K562 (cell line): ENCODE data around the gene SPEM2. TPM values are rescaled to one million over a fixed set of nuclear protein-coding genes. Genes with fewer than 3 reads are reported as not detected.

ENCODE experiments used
- ATAC-seq: fragments of 200-7000 bp; cut with Tn5 transposase; 3 replicates; pipeline ENCODE4 v1.9.1; 2020; ENCODE audit warnings: moderate library complexity
- BruUV-seq: library from RNA; stranded (reverse); fragments of 400-500 nt; replicated peaks from 2 replicates; lab custom pipeline; 2021; lab: Mats Ljungman, UMichigan
- CTCF ChIA-PET: fragments of 300-600 bp; formaldehyde crosslinking; extraction: SDS; loops from one replicate; lab custom pipeline; 2021; ENCODE audit warnings: low intra/inter-chr PET ratio; lab: Yijun Ruan, JAX
- POLR2A ChIA-PET: fragments of 300-600, 350-650 bp; sonication (Branson Sonifier 250); formaldehyde crosslinking; extraction: SDS; loops from one replicate; lab custom pipeline; 2021; ENCODE audit warnings: antibody characterized with exemption, inconsistent platforms; lab: Yijun Ruan, JAX
- DNase-seq, 4 experiments: peaks; one replicate each; pipeline versions ENCODE4 v3.0.0 to v3.0.0-alpha.2; 2011 to 2018; ENCODE audit warnings: low spot score in 3 of 4, mixed read lengths in 3 of 4; ENCODE audit errors: extremely low read depth in 1 of 4
- FAIRE-seq: peaks from 2 replicates; lab custom pipeline; 2011; peaks lifted over from hg19 to GRCh38; lab: Jason Lieb, UNC
- H2AFZ ChIP-seq: 2 replicates; pipeline ENCODE4 v1.6.0; 2011; ENCODE audit warnings: low read depth, low read length, control low read depth, inconsistent platforms
- H3K27ac ChIP-seq: fragments of 200-600 bp; 3 replicates; pipeline ENCODE4 v1.8.0; 2011; ENCODE audit warnings: low read depth, mild to moderate bottlenecking, control low read depth, inconsistent platforms, low read length, moderate library complexity, mixed read lengths; ENCODE audit errors: extremely low read depth
- H3K27me3 ChIP-seq, 2 experiments: fragments of 300-600 bp in 1 of 2; 2 replicates in 1 of 2; 3 replicates in 1 of 2; pipeline versions ENCODE4 v1.6.0 to v1.8.0; 2011; ENCODE audit warnings: inconsistent platforms in 2 of 2, low read length in 2 of 2, mild to moderate bottlenecking in 1 of 2, mixed read lengths in 1 of 2, moderate library complexity in 1 of 2; ENCODE audit not compliant: control insufficient read depth in 2 of 2, insufficient read depth in 2 of 2
- H3K36me3 ChIP-seq: fragments of 300-600 bp; 3 replicates; pipeline ENCODE4 v1.8.0; 2011; ENCODE audit warnings: mild to moderate bottlenecking, low read length, inconsistent platforms; ENCODE audit not compliant: control insufficient read depth, insufficient read depth
- H3K4me1 ChIP-seq, 2 experiments: fragments of 200-600 bp in 1 of 2; replicated peaks in 1 of 2; 2 replicates in 1 of 2; 3 replicates in 1 of 2; pipeline versions ENCODE4 v1.5.1 to v1.8.0; 2011; ENCODE audit warnings: inconsistent platforms in 2 of 2, low read length in 2 of 2, mild to moderate bottlenecking in 1 of 2, mixed read lengths in 1 of 2, moderate library complexity in 1 of 2; ENCODE audit not compliant: control insufficient read depth in 2 of 2, insufficient read depth in 2 of 2
- H3K4me2 ChIP-seq: 2 replicates; pipeline ENCODE4 v1.6.1; 2011; ENCODE audit warnings: low read length, control low read depth, inconsistent platforms, mixed read lengths; ENCODE audit not compliant: insufficient read depth
- H3K4me3 ChIP-seq: fragments of 200-600 bp; sonication (generic), shearing (Covaris generic); 2 replicates; pipeline ENCODE4 v1.5.1; 2016; ENCODE audit warnings: control low read depth, inconsistent platforms
- H3K79me2 ChIP-seq: fragments of 200-600 bp; 3 replicates; pipeline ENCODE4 v1.8.0; 2011; ENCODE audit warnings: low read length, inconsistent platforms; ENCODE audit not compliant: control insufficient read depth, insufficient read depth
- H3K9ac ChIP-seq, 2 experiments: 2 replicates each; pipeline versions ENCODE4 v1.6.0 to v1.6.1; 2011; ENCODE audit warnings: low read depth in 2 of 2, low read length in 2 of 2, control low read depth in 1 of 2, inconsistent platforms in 1 of 2, mild to moderate bottlenecking in 1 of 2, mixed read lengths in 1 of 2; ENCODE audit not compliant: insufficient read depth in 1 of 2
- H3K9me1 ChIP-seq: one replicate; pipeline ENCODE4 v1.6.0; 2011; ENCODE audit warnings: inconsistent platforms, mild to moderate bottlenecking, low read length, moderate library complexity; ENCODE audit not compliant: control insufficient read depth, insufficient read depth
- H3K9me3 ChIP-seq: replicated peaks from 2 replicates; pipeline ENCODE4 v1.5.1; 2011; ENCODE audit warnings: low read depth, low read length, inconsistent platforms; ENCODE audit not compliant: control insufficient read depth, insufficient read depth
- H4K20me1 ChIP-seq: replicated peaks from 2 replicates; pipeline ENCODE4 v1.6.1; 2011; ENCODE audit warnings: low read length, inconsistent platforms, mixed read lengths; ENCODE audit not compliant: control insufficient read depth, insufficient read depth
- CCNT2 ChIP-seq: IDR thresholded peaks from 2 replicates; pipeline ENCODE4 v1.6.1; 2011; ENCODE audit warnings: borderline replicate concordance, low read depth, mild to moderate bottlenecking, moderate library complexity, mixed read lengths, low read length; ENCODE audit not compliant: insufficient read length; ENCODE audit errors: extremely low read depth
- FOXO4 ChIP-seq: fragments of 450-650 bp; formaldehyde crosslinking; IDR thresholded peaks from 2 replicates; pipeline ENCODE4 v1.4.0; 2020; ENCODE audit warnings: mild to moderate bottlenecking, moderate library complexity
- NFXL1 ChIP-seq: fragments of 450-650 bp; formaldehyde crosslinking; IDR thresholded peaks from 2 replicates; pipeline ENCODE4 v1.4.0; 2021; ENCODE audit warnings: mild to moderate bottlenecking
- NRF1 ChIP-seq, 2 experiments: fragments of 450-650 bp; IDR thresholded peaks in 1 of 2; conservative IDR thresholded peaks in 1 of 2; 2 replicates each; pipeline ENCODE4 v1.6.1; 2014; ENCODE audit warnings: mild to moderate bottlenecking in 2 of 2
- PCBP1 ChIP-seq: fragments of 200-400 bp; formaldehyde crosslinking; IDR thresholded peaks from 2 replicates; pipeline ENCODE4 v1.6.1; 2018; ENCODE audit warnings: mild to moderate bottlenecking, low read depth, low read length; ENCODE audit not compliant: poor library complexity, severe bottlenecking
- POLR2G ChIP-seq: fragments of 200-400 bp; formaldehyde crosslinking; IDR thresholded peaks from 2 replicates; pipeline ENCODE4 v1.6.1; 2017; ENCODE audit warnings: low read depth, mild to moderate bottlenecking, antibody characterized with exemption, low read length, moderate library complexity
- PRDM10 ChIP-seq: fragments of 450-650 bp; IDR thresholded peaks from 2 replicates; pipeline ENCODE4 v1.6.1; 2018; ENCODE audit not compliant: partially characterized antibody
- PTTG1 ChIP-seq: fragments of 450-650 bp; IDR thresholded peaks from 2 replicates; pipeline ENCODE4 v1.6.1; 2016; ENCODE audit warnings: low read depth, mild to moderate bottlenecking, missing genetic modification characterization, missing compliant biosample characterization
- RB1 ChIP-seq: fragments of 450-650 bp; IDR thresholded peaks from 2 replicates; pipeline ENCODE4 v1.6.1; 2017; ENCODE audit warnings: low read depth, mild to moderate bottlenecking
- VEZF1 ChIP-seq: fragments of 200-800 bp; sonication (Bioruptor generic); IDR thresholded peaks from 2 replicates; pipeline ENCODE4 v1.6.1; 2017; ENCODE audit warnings: missing genetic modification characterization, missing compliant biosample characterization
- ZFX ChIP-seq: sonication (generic); formaldehyde crosslinking; IDR thresholded peaks from 2 replicates; pipeline ENCODE4 v1.8.0; 2022; ENCODE audit warnings: mild to moderate bottlenecking, missing genetic modification reagents, moderate library complexity
- WGBS: fragments of 100-300 bp; shearing (Covaris generic); methylation state at CpG from one replicate; pipeline ENCODE4 v1.1.6; 2016; ENCODE audit warnings: low coverage, mixed read lengths; ENCODE audit not compliant: insufficient coverage; ENCODE audit errors: missing lambda C conversion rate; 5-methylcytosine and 5-hydroxymethylcytosine counted together
- in situ Hi-C: fragments of 300-500 bp; cut with MboI; formaldehyde crosslinking; loops from 4 replicates; pipeline ENCODE4 v1.15.0; 2018; ENCODE audit warnings: inconsistent platforms, mixed read lengths
- intact Hi-C: fragments of 100-400 bp; cut with micrococcal nuclease; formaldehyde crosslinking; loops from 2 replicates; pipeline ENCODE4 v1.14.2; 2022
- polyA plus RNA-seq, 8 experiments: library from polyadenylated mRNA; depleted of rRNA in 4 of 8; stranded (reverse) in 5 of 8; unstranded in 3 of 8; fragments of >200 nt; fragmentation: Nextera tagmentation in 2 of 8; fragmentation: Illumina TruSeq in 1 of 8; extraction: Ambion mirVana in 2 of 8; extraction: Trizol in 1 of 8; gene quantifications; 2 replicates each; pipeline versions ENCODE4 v1.2.1 to v1.2.3, GENCODE V29; 2011 to 2014; ENCODE audit warnings: inconsistent platforms in 1 of 8, missing spikeins in 1 of 8
- total RNA-seq, 7 experiments: library from RNA; depleted of rRNA in 6 of 7; stranded (reverse); fragments of >200 nt in 6 of 7; fragmentation: Illumina TruSeq in 2 of 7; extraction: Trizol in 2 of 7; gene quantifications; 2 replicates each; pipeline versions ENCODE4 v1.2.1 to v1.2.3, GENCODE V29; 2011 to 2021; ENCODE audit warnings: low replicate concordance in 1 of 7
- TF ChIP-seq, protein P1 (sequence below), 2 experiments: fragments of 450-650 bp; IDR thresholded peaks; 2 replicates each; pipeline ENCODE4 v1.6.1; 2016

Gene SPEM2
- total and polyA plus RNA-seq, 9 of the 15 experiments (the other 6 are each of a cell fraction or from before 2014, with no cell fraction given) = not detected

- Histone ChIP-seq H3K4me1 (peaks cover 11 to 25% of the 10 kb centered on the region in 2 experiments; a peak in 3 of 5 replicates), H3K79me2 (peaks cover 8% of the 10 kb centered on the region; the same call in 2 of the 3 replicates), H3K36me3 (peaks cover 6% of the 10 kb centered on the region; the same call in 1 of the 3 replicates), H3K9me1 (no peaks in the 10 kb centered on the region), H3K4me3 (peak overlapping the region; percentile 68), H3K27ac (peak overlapping the region; percentile 78), H3K4me2 (peak overlapping the region; percentile 78), H3K27me3 (no peaks in the 10 kb centered on the region), H3K9me3 (no peaks in the 10 kb centered on the region), H3K9ac (peak overlapping the region; percentile 67 to 87; a peak in 3 of 4 replicates), H4K20me1 (no peaks in the 10 kb centered on the region), H2AFZ (peak overlapping the region; percentile 85)
- in situ Hi-C loops (no loop called here), intact Hi-C loops (loop anchor here (5.0 kb wide), 2 partner anchors 32 to 77 kb away; partner anchors contain the start of genes FGF11, POLR2A, SLC35G6 and TMEM102)
- ATAC-seq = peak; percentile 63
- no TSS peak for BruUV-seq
- DNase-seq = peak in 2 of 4 experiments; percentile 67 to 71
- no CpG with 5 or more reads among the region's 65 CpGs for WGBS
- FAIRE-seq = no peak
- CTCF ChIA-PET = no interaction called here
- POLR2A ChIA-PET = interaction anchor here (0.8 to 1.8 kb wide), 6 partner anchors 13 to 174 kb away, joined by 3 to 23 read pairs (median 4); partner anchors contain the start of genes CD68, POLR2A and ZBTB4
- TF ChIP-seq ZFX (0 out of 2 replicates have a peak, but pooled peaks have one; percentile 12), FOXO4 (CRISPR knock-in tag) (no peak), POLR2G (peak; percentile 70), PCBP1 (peak; percentile 6), PRDM10 (no peak), VEZF1 (CRISPR knock-in tag) (peak; percentile 97), NRF1 (conservative IDR thresholded peaks at IDR 0.05 in 1 of 2, IDR thresholded peaks at IDR 0.05 in 1 of 2) (peak in 1 of 2 experiments; percentile 12; a peak in 1 of 4 replicates), RB1 (0 out of 2 replicates have a peak, but pooled peaks have one; percentile 37), CCNT2 (peak; percentile 23), NFXL1 (CRISPR knock-in tag) (no peak), PTTG1 (tag) (no peak)
- TF ChIP-seq, protein P1, sequence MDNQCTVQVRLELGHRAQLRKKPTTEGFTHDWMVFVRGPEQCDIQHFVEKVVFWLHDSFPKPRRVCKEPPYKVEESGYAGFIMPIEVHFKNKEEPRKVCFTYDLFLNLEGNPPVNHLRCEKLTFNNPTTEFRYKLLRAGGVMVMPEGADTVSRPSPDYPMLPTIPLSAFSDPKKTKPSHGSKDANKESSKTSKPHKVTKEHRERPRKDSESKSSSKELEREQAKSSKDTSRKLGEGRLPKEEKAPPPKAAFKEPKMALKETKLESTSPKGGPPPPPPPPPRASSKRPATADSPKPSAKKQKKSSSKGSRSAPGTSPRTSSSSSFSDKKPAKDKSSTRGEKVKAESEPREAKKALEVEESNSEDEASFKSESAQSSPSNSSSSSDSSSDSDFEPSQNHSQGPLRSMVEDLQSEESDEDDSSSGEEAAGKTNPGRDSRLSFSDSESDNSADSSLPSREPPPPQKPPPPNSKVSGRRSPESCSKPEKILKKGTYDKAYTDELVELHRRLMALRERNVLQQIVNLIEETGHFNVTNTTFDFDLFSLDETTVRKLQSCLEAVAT (IDR thresholded peaks at IDR 0.05) = 0 out of 4 replicates have a peak, but pooled peaks of 1 of the 2 experiments have one; percentile 23
Observed at GRCh38 chr17:7404737-7405349, 20.6 kb upstream of the SPEM2 start.
